Thymus (tissue), 11 donors: Measurements from ENCODE around the gene CYP2A7. TPM values are rescaled to one million over a fixed set of nuclear protein-coding genes. Genes with fewer than 3 reads are reported as not detected.
"Not testable (repeated sequence)": the region's sequence is repeated elsewhere in the genome, so short reads cannot be mapped to it uniquely, and the experiment has no call there.

Experiments used
- DNase-seq, 9 donors: peaks; one replicate each; pipeline ENCODE4 v3.0.0-alpha.2; 2013; ENCODE audit warnings: low spot score in 9 of 9, low read depth in 6 of 9, missing footprints in 1 of 9
- H3K27ac ChIP-seq, 2 donors: one replicate each; pipeline ENCODE4 v1.5.1; 2013; ENCODE audit warnings: control low read depth in 1 of 2, low read depth in 1 of 2, low read length in 1 of 2, mild to moderate bottlenecking in 1 of 2, moderate library complexity in 1 of 2
- H3K27me3 ChIP-seq, 2 donors: one replicate each; pipeline ENCODE4 v1.5.1; 2013; ENCODE audit warnings: low read length in 1 of 2; ENCODE audit not compliant: control insufficient read depth in 2 of 2, insufficient read depth in 1 of 2
- H3K36me3 ChIP-seq, 2 donors: one replicate each; pipeline ENCODE4 v1.5.1; 2013; ENCODE audit warnings: low read length in 1 of 2, mild to moderate bottlenecking in 1 of 2, moderate library complexity in 1 of 2; ENCODE audit not compliant: control insufficient read depth in 2 of 2, insufficient read depth in 2 of 2
- H3K4me1 ChIP-seq, 2 donors: one replicate each; pipeline ENCODE4 v1.5.1; 2013; ENCODE audit warnings: low read length in 2 of 2; ENCODE audit not compliant: control insufficient read depth in 2 of 2, insufficient read depth in 2 of 2
- H3K4me3 ChIP-seq, 2 donors: one replicate each; pipeline ENCODE4 v1.5.1; 2013; ENCODE audit warnings: low read length in 2 of 2, control low read depth in 1 of 2, mild to moderate bottlenecking in 1 of 2
- H3K9me3 ChIP-seq, 2 donors: one replicate each; pipeline ENCODE4 v1.5.1; 2013; ENCODE audit warnings: low read length in 1 of 2, mild to moderate bottlenecking in 1 of 2; ENCODE audit not compliant: control insufficient read depth in 2 of 2, insufficient read depth in 1 of 2
- WGBS: extraction: QIAGEN DNeasy Blood & Tissue Kit; methylation state at CpG from one replicate; pipeline ENCODE4 v1.1.7; 2013; 5-methylcytosine and 5-hydroxymethylcytosine counted together
- polyA plus RNA-seq: library from polyadenylated mRNA; stranded (reverse); fragments of 200-250 nt; gene quantifications from one replicate; pipeline ENCODE4 v1.2.3, GENCODE V29; 2013
- total RNA-seq: library from RNA; stranded (reverse); fragments of 120-200 nt; gene quantifications from one replicate; pipeline ENCODE4 v1.2.4, GENCODE V29; 2013
- donor health status: healthy.

The CYP2A7 gene
- total and polyA plus RNA-seq, 2 donors, result 0.21 TPM; not detected in 1

GRCh38 chr19:40858109-40858508 is 23.9 kb downstream of the CYP2A7 start:
- H3K9me3 ChIP-seq, result no peaks in the 10 kb centered on the region
- H3K27me3 ChIP-seq, result no peaks in the 10 kb centered on the region
- DNase-seq, result no peak
- no peaks in the 10 kb centered on the region for H3K36me3 ChIP-seq
- no peak overlapping the region for H3K27ac ChIP-seq
- WGBS, result 95% methylated on average over 5 of the region's 5 CpGs
- H3K4me3 ChIP-seq, result no peak overlapping the region
- no peaks in the 10 kb centered on the region for H3K4me1 ChIP-seq

- not testable (repeated sequence) for DNase-seq, H3K4me1 ChIP-seq, H3K4me3 ChIP-seq, H3K9me3 ChIP-seq, H3K36me3 ChIP-seq, H3K27ac ChIP-seq
- H3K27me3 ChIP-seq, result peaks cover 2 to 27% of the 10 kb centered on the region in 2 donors
- WGBS, result 84% methylated on average over 2 of the region's 3 CpGs
Observed at GRCh38 chr19:40852467-40853152, 29.4 kb downstream of the CYP2A7 start.

- not testable (repeated sequence) for H3K27ac ChIP-seq, H3K9me3 ChIP-seq, DNase-seq, H3K4me3 ChIP-seq, H3K4me1 ChIP-seq, H3K36me3 ChIP-seq
- WGBS, result 95% methylated on average over 3 of the region's 3 CpGs
- H3K27me3 ChIP-seq, result peaks cover 2 to 29% of the 10 kb centered on the region in 2 donors
Observed at GRCh38 chr19:40850277-40850676, 31.8 kb downstream of the CYP2A7 start, which contains the start of gene CYP2A6. TSS of gene CYP2A6 (minus strand) at chr19:40850447. CDS start at chr19:40850426, 21 bp downstream.

- H3K27me3 ChIP-seq, result peaks cover 2 to 29% of the 10 kb centered on the region in 2 donors
- H3K36me3 ChIP-seq, H3K4me1 ChIP-seq, H3K4me3 ChIP-seq, DNase-seq, H3K9me3 ChIP-seq, H3K27ac ChIP-seq: not testable (repeated sequence)
- 95% methylated on average over 8 of the region's 8 CpGs for WGBS
Observed at GRCh38 chr19:40846722-40847121, 35.3 kb downstream of the CYP2A7 start.

- H3K9me3 ChIP-seq, H3K4me1 ChIP-seq, H3K36me3 ChIP-seq: not testable (repeated sequence)
- WGBS, result 1% methylated on average over 16 of the region's 19 CpGs
- peak overlapping the region in 1 of 2 donors; percentile 31 for H3K27ac ChIP-seq
- peaks cover 2 to 11% of the 10 kb centered on the region in 2 donors for H3K27me3 ChIP-seq
- H3K4me3 ChIP-seq, result peak overlapping the region in 1 of 2 donors; percentile 21
- peak in 3 of 9 donors; percentile 3 to 72 (median 54) for DNase-seq
Observed at GRCh38 chr19:40843653-40844052, 38.4 kb downstream of the CYP2A7 start.

GRCh38 chr19:40842997-40843652 is 38.9 kb downstream of the CYP2A7 start:
- not testable (repeated sequence) for H3K4me1 ChIP-seq, DNase-seq, H3K9me3 ChIP-seq, H3K27ac ChIP-seq, H3K36me3 ChIP-seq, H3K27me3 ChIP-seq
- 29% methylated on average over 9 of the region's 12 CpGs for WGBS
- H3K4me3 ChIP-seq, result peak overlapping the region in 1 of 2 donors; percentile 21

GRCh38 chr19:40842012-40842411 is 40.0 kb downstream of the CYP2A7 start:
- H3K4me1 ChIP-seq, H3K9me3 ChIP-seq, H3K27ac ChIP-seq, DNase-seq, H3K4me3 ChIP-seq, H3K27me3 ChIP-seq, H3K36me3 ChIP-seq: not testable (repeated sequence)
- 95% methylated on average over 3 of the region's 3 CpGs for WGBS

- H3K27ac ChIP-seq, H3K4me1 ChIP-seq, H3K4me3 ChIP-seq, H3K36me3 ChIP-seq, H3K9me3 ChIP-seq, H3K27me3 ChIP-seq, DNase-seq: not testable (repeated sequence)
- WGBS, result 81% methylated on average over 1 of the region's 1 CpG
Observed at GRCh38 chr19:40838477-40838876, 43.6 kb downstream of the CYP2A7 start.

GRCh38 chr19:40836754-40837429 is 45.1 kb downstream of the CYP2A7 start:
- no peaks in the 10 kb centered on the region for H3K9me3 ChIP-seq
- 95% methylated on average over 6 of the region's 6 CpGs for WGBS
- H3K27ac ChIP-seq, result no peak overlapping the region
- no peaks in the 10 kb centered on the region for H3K27me3 ChIP-seq
- no peak for DNase-seq
- no peak overlapping the region for H3K4me3 ChIP-seq
- H3K4me1 ChIP-seq, result no peaks in the 10 kb centered on the region
- H3K36me3 ChIP-seq, result no peaks in the 10 kb centered on the region
